Endothelial cell (in vitro differentiated cells): ENCODE measurements around the gene PAH. TPM values are rescaled to one million over a fixed set of nuclear protein-coding genes. Genes with fewer than 3 reads are reported as not detected.

Source experiments
- DNase-seq: peaks from one replicate; pipeline ENCODE4 v3.0.0; 2021; ENCODE audit warnings: low spot score
- H3K27ac Mint-ChIP-seq: one replicate; pipeline ENCODE4 v1.8.0; 2021; ENCODE audit warnings: mixed read lengths, inconsistent platforms; ENCODE audit not compliant: unreplicated experiment
- H3K27me3 Mint-ChIP-seq: one replicate; pipeline ENCODE4 v1.8.0; 2021; ENCODE audit warnings: mild to moderate bottlenecking, moderate library complexity, mixed read lengths, inconsistent platforms; ENCODE audit not compliant: unreplicated experiment
- H3K36me3 Mint-ChIP-seq: one replicate; pipeline ENCODE4 v1.8.0; 2021; ENCODE audit warnings: mild to moderate bottlenecking, low read depth, mixed read lengths, inconsistent platforms; ENCODE audit not compliant: unreplicated experiment
- H3K4me1 Mint-ChIP-seq: one replicate; pipeline ENCODE4 v1.8.0; 2021; ENCODE audit warnings: mild to moderate bottlenecking, mixed read lengths, inconsistent platforms; ENCODE audit not compliant: unreplicated experiment
- H3K4me3 Mint-ChIP-seq: one replicate; pipeline ENCODE4 v1.8.0; 2021; ENCODE audit warnings: mild to moderate bottlenecking, mixed read lengths, inconsistent platforms; ENCODE audit not compliant: unreplicated experiment
- H3K9me3 Mint-ChIP-seq: one replicate; pipeline ENCODE4 v1.8.0; 2021; ENCODE audit warnings: mixed read lengths, inconsistent platforms; ENCODE audit not compliant: unreplicated experiment
- CTCF ChIP-seq: fragments of 200-600 bp; sonication (generic); IDR thresholded peaks from one replicate; pipeline ENCODE4 v1.5.0; 2021; ENCODE audit warnings: antibody characterized with exemption; ENCODE audit not compliant: unreplicated experiment
- total RNA-seq: library from RNA; stranded (reverse); fragmentation: NEBNext Ultra II Directional; extraction: Animal tissue kit (Norgen Biotek cat#: 25700); gene quantifications from one replicate; pipeline ENCODE4 v1.2.1, GENCODE V29; 2021; ENCODE audit not compliant: unreplicated experiment

The PAH gene
- total RNA-seq, 1 donor from 2014 or later = not detected

- DNase-seq = no peak
- H3K4me1 Mint-ChIP-seq = peaks cover 10% of the 10 kb centered on the region
- H3K27me3 Mint-ChIP-seq = peaks cover 37% of the 10 kb centered on the region
- TF ChIP-seq CTCF = no peak
- H3K4me3 Mint-ChIP-seq = no peak overlapping the region
- H3K9me3 Mint-ChIP-seq = no peaks in the 10 kb centered on the region
- peaks cover 8% of the 10 kb centered on the region for H3K36me3 Mint-ChIP-seq
- no peak overlapping the region for H3K27ac Mint-ChIP-seq
Observed at GRCh38 chr12:102950950-102951619, 34.0 kb upstream of the PAH start.

- H3K9me3 Mint-ChIP-seq = no peaks in the 10 kb centered on the region
- H3K36me3 Mint-ChIP-seq = peaks cover 8% of the 10 kb centered on the region
- no peak overlapping the region for H3K4me3 Mint-ChIP-seq
- peak; percentile 50 for TF ChIP-seq CTCF
- DNase-seq = peak; percentile 62
- no peak overlapping the region for H3K27ac Mint-ChIP-seq
- peaks cover 31% of the 10 kb centered on the region for H3K27me3 Mint-ChIP-seq
- H3K4me1 Mint-ChIP-seq = peaks cover 6% of the 10 kb centered on the region
Observed at GRCh38 chr12:102950107-102950949, 33.3 kb upstream of the PAH start.

- Mint-ChIP-seq H3K27me3 (peaks cover 23% of the 10 kb centered on the region), H3K4me3 (no peak overlapping the region), H3K27ac (no peak overlapping the region), H3K4me1 (peaks cover 6% of the 10 kb centered on the region), H3K36me3 (no peaks in the 10 kb centered on the region), H3K9me3 (no peaks in the 10 kb centered on the region)
- peak; percentile 79 for DNase-seq
- peak; percentile 99 for TF ChIP-seq CTCF
Observed at GRCh38 chr12:102948941-102949352, 31.9 kb upstream of the PAH start.

- no peak for DNase-seq
- TF ChIP-seq CTCF = no peak
- H3K27ac Mint-ChIP-seq = no peak overlapping the region
- H3K36me3 Mint-ChIP-seq = no peaks in the 10 kb centered on the region
- H3K27me3 Mint-ChIP-seq = peaks cover 15% of the 10 kb centered on the region
- H3K4me3 Mint-ChIP-seq = no peak overlapping the region
- H3K9me3 Mint-ChIP-seq = no peaks in the 10 kb centered on the region
- peaks cover 4% of the 10 kb centered on the region for H3K4me1 Mint-ChIP-seq
Observed at GRCh38 chr12:102946042-102946441, 29.0 kb upstream of the PAH start.

- no peak for TF ChIP-seq CTCF
- Mint-ChIP-seq H3K4me1 (no peaks in the 10 kb centered on the region), H3K9me3 (no peaks in the 10 kb centered on the region), H3K27ac (no peak overlapping the region), H3K4me3 (no peak overlapping the region), H3K36me3 (no peaks in the 10 kb centered on the region), H3K27me3 (peaks cover 9% of the 10 kb centered on the region)
- DNase-seq = no peak
Observed at GRCh38 chr12:102939670-102940222, 22.7 kb upstream of the PAH start.
